ENCODE measurements around the gene POU5F2. TPM values are rescaled to one million over a fixed set of nuclear protein-coding genes. Genes with fewer than 3 reads are reported as not detected.
A peak's percentile ranks its signal among the peaks of the same experiment; 100 is the strongest.

The POU5F2 gene
- total and polyA plus RNA-seq, 5 experiments from 2014 or later, result 0.15 to 1.7 (median 0.90) TPM; not detected in 1

GRCh38 chr5:93735378-93735777 lies 6.0 kb downstream of the POU5F2 start:
- POLR2A ChIA-PET, result no interaction called here
- Mint-ChIP-seq H3K36me3 (peaks cover 20 to 48% (median 46%) of the 10 kb centered on the region in 3 donors), H3K27me3 (no peaks in the 10 kb centered on the region), H3K9me3 (peaks cover 0 to 18% (median 6%) of the 10 kb centered on the region in 9 donors), H3K27ac (no peak overlapping the region), H3K4me1 (peaks cover 0 to 3% (median 0%) of the 10 kb centered on the region in 4 donors), H3K4me3 (no peak overlapping the region)
- ATAC-seq, result no peak
- no peak for DNase-seq

- POLR2A ChIA-PET, result no interaction called here
- no peaks in the 10 kb centered on the region for H3K27me3 Mint-ChIP-seq
- no peak overlapping the region for H3K27ac Mint-ChIP-seq
- ATAC-seq (no peak), DNase-seq (no peak)
- no peak overlapping the region for H3K4me3 Mint-ChIP-seq
- no peaks in the 10 kb centered on the region for H3K9me3 Mint-ChIP-seq
- H3K4me1 Mint-ChIP-seq, result peaks cover 0 to 3% (median 0%) of the 10 kb centered on the region in 4 donors
- H3K36me3 Mint-ChIP-seq, result peaks cover 0 to 19% (median 13%) of the 10 kb centered on the region in 3 donors
These were observed 9.4 kb downstream of the POU5F2 start for GRCh38 chr5:93731987-93732386.

GRCh38 chr5:93726595-93726994 lies 14.8 kb downstream of the POU5F2 start:
- Mint-ChIP-seq H3K4me3 (no peak overlapping the region), H3K27ac (no peak overlapping the region)
- no peak for ATAC-seq

GRCh38 chr5:93724791-93725190 lies 16.6 kb downstream of the POU5F2 start:
- POLR2A ChIA-PET, result no interaction called here
- Mint-ChIP-seq H3K36me3 (peaks cover 0 to 4% (median 0%) of the 10 kb centered on the region in 3 donors), H3K4me1 (peaks cover 7 to 23% (median 14%) of the 10 kb centered on the region in 4 donors), H3K27me3 (no peaks in the 10 kb centered on the region), H3K27ac (no peak overlapping the region), H3K4me3 (no peak overlapping the region), H3K9me3 (no peaks in the 10 kb centered on the region)
- ATAC-seq (no peak), DNase-seq (no peak)

More at GRCh38 chr5:93726595-93726994, 14.8 kb downstream of the POU5F2 start:
- peaks cover 0 to 4% (median 0%) of the 10 kb centered on the region in 3 donors for H3K36me3 Mint-ChIP-seq
- peaks cover 2 to 12% (median 6%) of the 10 kb centered on the region in 4 donors for H3K4me1 Mint-ChIP-seq
- DNase-seq, result no peak
- no peaks in the 10 kb centered on the region for H3K9me3 Mint-ChIP-seq
- no peaks in the 10 kb centered on the region for H3K27me3 Mint-ChIP-seq
- POLR2A ChIA-PET, result no interaction called here

GRCh38 chr5:93723681-93724080 lies 17.7 kb downstream of the POU5F2 start:
- no peak for ATAC-seq
- no peak overlapping the region for H3K27ac Mint-ChIP-seq
- DNase-seq, result no peak
- H3K36me3 Mint-ChIP-seq, result peaks cover 0 to 9% (median 6%) of the 10 kb centered on the region in 3 donors
- no peaks in the 10 kb centered on the region for H3K9me3 Mint-ChIP-seq
- H3K4me1 Mint-ChIP-seq, result peaks cover 11 to 29% (median 16%) of the 10 kb centered on the region in 4 donors
- H3K27me3 Mint-ChIP-seq, result no peaks in the 10 kb centered on the region
- H3K4me3 Mint-ChIP-seq, result no peak overlapping the region
- POLR2A ChIA-PET, result interaction anchor here (0.7 kb wide), 1 partner anchor 64 kb away, joined by 3 read pairs; no protein-coding TSS in a partner anchor

GRCh38 chr5:93723005-93723404 lies 18.4 kb downstream of the POU5F2 start:
- Mint-ChIP-seq H3K4me3 (no peak overlapping the region), H3K27me3 (no peaks in the 10 kb centered on the region), H3K36me3 (peaks cover 0 to 10% (median 8%) of the 10 kb centered on the region in 3 donors), H3K4me1 (peaks cover 12 to 34% (median 16%) of the 10 kb centered on the region in 4 donors), H3K27ac (no peak overlapping the region), H3K9me3 (no peaks in the 10 kb centered on the region)
- POLR2A ChIA-PET, result no interaction called here
- ATAC-seq, result no peak
- DNase-seq, result peak in 1 of 10 donors; percentile 2

GRCh38 chr5:93722588-93722987 lies 18.8 kb downstream of the POU5F2 start:
- DNase-seq, result no peak
- POLR2A ChIA-PET, result no interaction called here
- peaks cover 0 to 10% (median 8%) of the 10 kb centered on the region in 3 donors for H3K36me3 Mint-ChIP-seq
- no peak for ATAC-seq
- no peak overlapping the region for H3K27ac Mint-ChIP-seq
- no peak overlapping the region for H3K4me3 Mint-ChIP-seq
- no peaks in the 10 kb centered on the region for H3K27me3 Mint-ChIP-seq
- H3K9me3 Mint-ChIP-seq, result no peaks in the 10 kb centered on the region
- peaks cover 12 to 34% (median 16%) of the 10 kb centered on the region in 4 donors for H3K4me1 Mint-ChIP-seq

GRCh38 chr5:93721511-93721910 lies 19.9 kb downstream of the POU5F2 start:
- Mint-ChIP-seq H3K27me3 (no peaks in the 10 kb centered on the region), H3K9me3 (no peaks in the 10 kb centered on the region), H3K36me3 (peaks cover 0 to 12% (median 8%) of the 10 kb centered on the region in 3 donors), H3K27ac (no peak overlapping the region), H3K4me1 (peaks cover 13 to 34% (median 17%) of the 10 kb centered on the region in 4 donors), H3K4me3 (peak overlapping the region in 1 of 10 donors; percentile 10)
- DNase-seq (no peak), ATAC-seq (no peak)
- POLR2A ChIA-PET, result no interaction called here

- Mint-ChIP-seq H3K9me3 (no peaks in the 10 kb centered on the region), H3K27me3 (no peaks in the 10 kb centered on the region), H3K27ac (no peak overlapping the region), H3K4me1 (peaks cover 11 to 29% (median 17%) of the 10 kb centered on the region in 4 donors), H3K4me3 (peak overlapping the region in 1 of 10 donors; percentile 7), H3K36me3 (peaks cover 0 to 12% (median 8%) of the 10 kb centered on the region in 3 donors)
- ATAC-seq (peak; percentile 53 to 76), DNase-seq (peak in 3 of 10 donors; percentile 2 to 17 (median 4))
- POLR2A ChIA-PET, result no interaction called here
These were observed 20.3 kb downstream of the POU5F2 start for GRCh38 chr5:93721071-93721470.

GRCh38 chr5:93717162-93717561 lies 24.2 kb downstream of the POU5F2 start:
- Mint-ChIP-seq H3K9me3 (peaks cover 0 to 11% (median 0%) of the 10 kb centered on the region in 9 donors), H3K27me3 (no peaks in the 10 kb centered on the region), H3K36me3 (peaks cover 9 to 25% (median 10%) of the 10 kb centered on the region in 3 donors), H3K27ac (no peak overlapping the region), H3K4me3 (no peak overlapping the region), H3K4me1 (peaks cover 11 to 34% (median 14%) of the 10 kb centered on the region in 4 donors)
- ATAC-seq, result no peak
- POLR2A ChIA-PET, result no interaction called here
- no peak for DNase-seq

- Mint-ChIP-seq H3K27me3 (no peaks in the 10 kb centered on the region), H3K27ac (no peak overlapping the region), H3K36me3 (peaks cover 9 to 25% (median 12%) of the 10 kb centered on the region in 3 donors), H3K4me3 (no peak overlapping the region), H3K9me3 (peaks cover 0 to 11% (median 0%) of the 10 kb centered on the region in 9 donors), H3K4me1 (peaks cover 9 to 30% (median 13%) of the 10 kb centered on the region in 4 donors)
- no peak for ATAC-seq
- POLR2A ChIA-PET, result no interaction called here
- DNase-seq, result no peak
These were observed 24.9 kb downstream of the POU5F2 start for GRCh38 chr5:93716453-93716852.

- H3K27me3 Mint-ChIP-seq, result no peaks in the 10 kb centered on the region
- POLR2A ChIA-PET, result no interaction called here
These were observed 25.6 kb downstream of the POU5F2 start for GRCh38 chr5:93715761-93716160.

GRCh38 chr5:93715327-93715726 lies 26.1 kb downstream of the POU5F2 start:
- POLR2A ChIA-PET, result no interaction called here
- H3K9me3 Mint-ChIP-seq, result peaks cover 0 to 11% (median 0%) of the 10 kb centered on the region in 9 donors

More at GRCh38 chr5:93715761-93716160, 25.6 kb downstream of the POU5F2 start:
- H3K36me3 Mint-ChIP-seq, result peaks cover 9 to 27% (median 12%) of the 10 kb centered on the region in 3 donors
- ATAC-seq (no peak), DNase-seq (no peak)
- H3K4me3 Mint-ChIP-seq, result no peak overlapping the region
- H3K9me3 Mint-ChIP-seq, result peaks cover 0 to 11% (median 0%) of the 10 kb centered on the region in 9 donors
- peaks cover 3 to 23% (median 9%) of the 10 kb centered on the region in 4 donors for H3K4me1 Mint-ChIP-seq
- no peak overlapping the region for H3K27ac Mint-ChIP-seq

GRCh38 chr5:93708442-93708841 lies 33.0 kb downstream of the POU5F2 start:
- DNase-seq (no peak), ATAC-seq (no peak)
- Mint-ChIP-seq H3K36me3 (peaks cover 12 to 30% (median 14%) of the 10 kb centered on the region in 3 donors), H3K27me3 (no peaks in the 10 kb centered on the region), H3K9me3 (peaks cover 0 to 9% (median 0%) of the 10 kb centered on the region in 9 donors), H3K27ac (no peak overlapping the region), H3K4me3 (no peak overlapping the region), H3K4me1 (peaks cover 0 to 8% (median 6%) of the 10 kb centered on the region in 4 donors)
- POLR2A ChIA-PET, result no interaction called here

More at GRCh38 chr5:93715327-93715726, 26.1 kb downstream of the POU5F2 start:
- Mint-ChIP-seq H3K27ac (no peak overlapping the region), H3K36me3 (peaks cover 9 to 27% (median 12%) of the 10 kb centered on the region in 3 donors), H3K4me1 (peaks cover 3 to 22% (median 9%) of the 10 kb centered on the region in 4 donors), H3K4me3 (no peak overlapping the region), H3K27me3 (no peaks in the 10 kb centered on the region)
- ATAC-seq, result no peak
- no peak for DNase-seq
